B cell (primary cell): ENCODE measurements around the gene TCERG1L.

Experiments
- CTCF ChIP-seq: fragments of 200-600 bp; IDR thresholded peaks from one replicate; pipeline ENCODE4 v1.8.0; 2022; ENCODE audit warnings: antibody characterized with exemption, mild to moderate bottlenecking
- EZH2 ChIP-seq: IDR thresholded peaks from 2 replicates; pipeline ENCODE4 v1.6.1; 2012; ENCODE audit warnings: borderline replicate concordance, low read depth, mild to moderate bottlenecking, moderate library complexity, low read length; ENCODE audit not compliant: insufficient read depth, poor library complexity, severe bottlenecking

- no peak for TF ChIP-seq CTCF
- TF ChIP-seq EZH2: no peak
Observed at GRCh38 chr10:131187274-131187673, 124.2 kb downstream of the TCERG1L start.
